Gastrocnemius medialis (tissue), 4 donors: Measurements from ENCODE around the gene TNFRSF6B. TPM values are rescaled to one million over a fixed set of nuclear protein-coding genes. Genes with fewer than 3 reads are reported as not detected.
"Not testable (repeated sequence)": the region's sequence is repeated elsewhere in the genome, so short reads cannot be mapped to it uniquely, and the experiment has no call there.

ENCODE experiments used
- ATAC-seq, 2 donors: fragments of 150-250 bp; one replicate each; pipeline ENCODE4 v1.9.1; 2016
- DNase-seq, 2 donors: peaks; one replicate each; pipeline ENCODE4 v3.0.0-alpha.2; 2019
- H3K27ac ChIP-seq, 4 donors: fragments of 200-600 bp; sonication (generic); 1 replicate in 1 of 4; 2 replicates in 3 of 4; pipeline ENCODE4 v1.5.1; 2016 to 2018; ENCODE audit warnings: mild to moderate bottlenecking in 2 of 4, moderate library complexity in 1 of 4
- H3K27me3 ChIP-seq, 3 donors: fragments of 200-600 bp; sonication (generic) in 2 of 3; 1 replicate in 1 of 3; 2 replicates in 2 of 3; pipeline versions ENCODE4 v1.5.1 to v1.6.0; 2016 to 2019; ENCODE audit warnings: mild to moderate bottlenecking in 1 of 3, moderate library complexity in 1 of 3
- H3K36me3 ChIP-seq, 2 donors: fragments of 200-600 bp; sonication (generic) in 1 of 2; one replicate each; pipeline ENCODE4 v1.5.1; 2017 to 2018
- H3K4me1 ChIP-seq, 2 donors: fragments of 200-600 bp; sonication (generic) in 1 of 2; one replicate each; pipeline ENCODE4 v1.5.1; 2016 to 2017; ENCODE audit warnings: mild to moderate bottlenecking in 2 of 2
- H3K4me3 ChIP-seq, 4 donors: fragments of 200-600 bp; sonication (generic) in 3 of 4; 1 replicate in 1 of 4; 2 replicates in 3 of 4; pipeline ENCODE4 v1.5.1; 2016 to 2019; ENCODE audit warnings: mild to moderate bottlenecking in 2 of 4
- H3K9me3 ChIP-seq, 3 donors: fragments of 200-600 bp; sonication (generic) in 2 of 3; 1 replicate in 1 of 3; 2 replicates in 2 of 3; pipeline ENCODE4 v1.5.1; 2016 to 2019
- POLR2A ChIP-seq, 2 donors: fragments of 450-650 bp; IDR thresholded peaks; one replicate each; pipeline ENCODE4 v1.6.1; 2017; ENCODE audit warnings: antibody characterized with exemption in 2 of 2, mild to moderate bottlenecking in 2 of 2, moderate library complexity in 2 of 2
- in situ Hi-C, 4 donors: fragments of 200-750 bp; cut with MboI; loops; one replicate each; pipeline versions ENCODE4 v1.15.0 to v1.8.0; 2017; ENCODE audit warnings: low sequenced_read_pairs in 4 of 4
- intact Hi-C: fragments of 100-400 bp; cut with DNase I; formaldehyde crosslinking; loops from one replicate; pipeline ENCODE4 v1.15.1; 2023; ENCODE audit warnings: low total_unique reads
- total RNA-seq, 4 donors: library from RNA; depleted of rRNA; stranded (reverse); fragments of >200 nt; gene quantifications; one replicate each; pipeline versions ENCODE4 v1.1.0 to v1.2.3, GENCODE V29; 2016
- TF ChIP-seq, protein P1 (sequence below), 5 experiments: fragments of 450-650 bp in 3 of 5; fragments of 200-600 bp in 2 of 5; sonication (generic) in 2 of 5; IDR thresholded peaks in 4 of 5; conservative IDR thresholded peaks in 1 of 5; 1 replicate in 4 of 5; 2 replicates in 1 of 5; pipeline ENCODE4 v1.5.1; 2016 to 2019; ENCODE audit warnings: antibody characterized with exemption in 5 of 5, mild to moderate bottlenecking in 3 of 5, moderate library complexity in 3 of 5

TNFRSF6B gene
- total RNA-seq, 4 donors from 2014 or later, result 1.2 to 4.8 (median 3.1) TPM

DNA sequence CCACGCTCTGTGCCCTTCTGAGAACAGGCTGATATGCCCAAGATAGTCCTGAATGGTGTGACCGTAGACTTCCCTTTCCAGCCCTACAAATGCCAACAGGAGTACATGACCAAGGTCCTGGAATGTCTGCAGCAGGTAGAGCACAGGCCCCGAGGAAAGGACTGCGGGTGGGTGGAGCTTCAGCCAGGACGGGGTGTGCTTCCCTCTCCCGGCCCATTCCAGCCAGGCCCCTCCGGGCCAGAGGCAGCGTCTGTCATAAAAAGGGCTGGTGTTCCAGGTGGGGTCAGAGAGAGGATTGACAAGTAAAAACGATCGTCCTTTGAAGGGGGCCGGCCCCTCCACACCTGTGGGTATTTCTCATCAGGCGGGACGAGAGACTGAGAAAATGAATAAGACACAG is 37.1 kb upstream of the TNFRSF6B start:
- in situ Hi-C loops (loop anchor here in 1 of 4 donors (10.0 kb wide), 1 partner anchor 55 kb away; no protein-coding TSS in a partner anchor), intact Hi-C loops (loop anchor here (2.0 kb wide), 1 partner anchor 17 kb away; no protein-coding TSS in a partner anchor)
- H3K36me3 ChIP-seq, result peaks cover 0 to 22% of the 10 kb centered on the region in 2 donors
- no peaks in the 10 kb centered on the region for H3K27me3 ChIP-seq
- H3K9me3 ChIP-seq, result no peaks in the 10 kb centered on the region
- peaks cover 18 to 22% of the 10 kb centered on the region in 2 donors for H3K4me1 ChIP-seq
- ATAC-seq (no peak), DNase-seq (no peak)
- H3K27ac ChIP-seq, result peak overlapping the region; percentile 91 to 96 (median 92)
- TF ChIP-seq POLR2A (IDR thresholded peaks at IDR 0.05), result no peak
- TF ChIP-seq, protein P1, sequence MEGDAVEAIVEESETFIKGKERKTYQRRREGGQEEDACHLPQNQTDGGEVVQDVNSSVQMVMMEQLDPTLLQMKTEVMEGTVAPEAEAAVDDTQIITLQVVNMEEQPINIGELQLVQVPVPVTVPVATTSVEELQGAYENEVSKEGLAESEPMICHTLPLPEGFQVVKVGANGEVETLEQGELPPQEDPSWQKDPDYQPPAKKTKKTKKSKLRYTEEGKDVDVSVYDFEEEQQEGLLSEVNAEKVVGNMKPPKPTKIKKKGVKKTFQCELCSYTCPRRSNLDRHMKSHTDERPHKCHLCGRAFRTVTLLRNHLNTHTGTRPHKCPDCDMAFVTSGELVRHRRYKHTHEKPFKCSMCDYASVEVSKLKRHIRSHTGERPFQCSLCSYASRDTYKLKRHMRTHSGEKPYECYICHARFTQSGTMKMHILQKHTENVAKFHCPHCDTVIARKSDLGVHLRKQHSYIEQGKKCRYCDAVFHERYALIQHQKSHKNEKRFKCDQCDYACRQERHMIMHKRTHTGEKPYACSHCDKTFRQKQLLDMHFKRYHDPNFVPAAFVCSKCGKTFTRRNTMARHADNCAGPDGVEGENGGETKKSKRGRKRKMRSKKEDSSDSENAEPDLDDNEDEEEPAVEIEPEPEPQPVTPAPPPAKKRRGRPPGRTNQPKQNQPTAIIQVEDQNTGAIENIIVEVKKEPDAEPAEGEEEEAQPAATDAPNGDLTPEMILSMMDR (IDR thresholded peaks at IDR 0.05 in 4 of 5, conservative IDR thresholded peaks at IDR 0.05 in 1 of 5), result no peak
- peak overlapping the region; percentile 78 to 94 (median 89) for H3K4me3 ChIP-seq

DNA sequence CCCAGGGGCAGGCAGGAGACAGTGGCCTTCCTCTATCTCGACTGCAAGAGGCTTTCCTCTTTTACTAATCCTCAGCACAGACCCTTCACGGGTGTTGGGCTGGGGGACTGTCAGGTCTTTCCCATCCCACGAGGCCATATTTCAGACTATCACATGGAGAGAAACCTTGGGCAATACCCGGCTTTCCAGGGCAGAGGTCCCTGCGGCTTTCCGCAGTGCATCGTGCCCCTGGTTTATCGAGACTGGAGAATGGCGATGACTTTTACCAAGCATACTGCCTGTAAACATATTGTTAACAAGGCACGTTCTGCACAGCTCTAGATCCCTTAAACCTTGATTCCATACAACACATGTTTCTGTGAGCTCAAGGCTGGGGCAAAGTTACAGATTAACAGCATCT is 36.3 kb upstream of the TNFRSF6B start:
- ATAC-seq, H3K27ac ChIP-seq, DNase-seq, in situ Hi-C loops, H3K27me3 ChIP-seq, H3K4me3 ChIP-seq, intact Hi-C loops, H3K9me3 ChIP-seq: not testable (repeated sequence)
- Histone ChIP-seq H3K36me3 (peaks cover 0 to 22% of the 10 kb centered on the region in 2 donors), H3K4me1 (peaks cover 18 to 22% of the 10 kb centered on the region in 2 donors)

DNA sequence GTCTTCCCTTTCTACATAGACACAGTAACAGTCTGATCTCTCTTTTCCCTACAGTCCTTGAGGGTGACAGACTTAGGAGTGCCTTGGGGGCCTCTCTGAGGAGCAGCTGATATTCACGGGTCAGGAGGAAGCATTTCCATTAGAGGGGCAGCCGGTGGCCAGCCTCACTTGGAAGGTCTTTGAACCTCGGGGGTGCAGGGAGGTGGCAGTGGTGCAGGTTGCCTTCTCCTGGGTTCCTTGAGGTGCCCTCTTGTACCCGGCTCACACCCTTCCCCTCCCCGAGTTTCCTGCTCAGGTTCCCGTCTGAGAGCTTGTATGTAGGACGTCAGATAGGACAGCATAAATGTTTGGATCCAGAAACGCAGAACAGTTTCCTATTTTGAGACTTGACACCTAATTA is 35.8 kb upstream of the TNFRSF6B start:
- no peaks in the 10 kb centered on the region for H3K27me3 ChIP-seq
- intact Hi-C loops, result no loop called here
- H3K4me1 ChIP-seq, result peaks cover 18 to 22% of the 10 kb centered on the region in 2 donors
- H3K4me3 ChIP-seq, result no peak overlapping the region
- H3K27ac ChIP-seq, result no peak overlapping the region
- DNase-seq (no peak), ATAC-seq (no peak)
- H3K9me3 ChIP-seq, result no peaks in the 10 kb centered on the region
- in situ Hi-C loops, result no loop called here
- TF ChIP-seq, protein P1 (IDR thresholded peaks at IDR 0.05 in 4 of 5, conservative IDR thresholded peaks at IDR 0.05 in 1 of 5), result no peak
- no peak for TF ChIP-seq POLR2A (IDR thresholded peaks at IDR 0.05)
- H3K36me3 ChIP-seq, result peaks cover 0 to 22% of the 10 kb centered on the region in 2 donors

DNA sequence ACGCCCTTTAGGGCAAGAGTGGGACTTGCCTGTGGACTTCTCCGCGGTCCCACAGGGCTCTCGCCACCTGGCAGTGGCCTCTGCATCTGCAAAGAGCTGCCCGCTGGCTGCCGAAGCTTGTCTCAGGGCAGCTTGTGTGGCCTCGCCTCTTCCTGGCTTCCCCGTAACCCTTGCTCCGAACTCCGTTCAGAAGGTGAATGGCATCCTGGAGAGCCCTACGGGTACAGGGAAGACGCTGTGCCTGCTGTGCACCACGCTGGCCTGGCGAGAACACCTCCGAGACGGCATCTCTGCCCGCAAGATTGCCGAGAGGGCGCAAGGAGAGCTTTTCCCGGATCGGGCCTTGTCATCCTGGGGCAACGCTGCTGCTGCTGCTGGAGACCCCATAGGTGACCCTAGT is 35.3 kb upstream of the TNFRSF6B start:
- intact Hi-C loops (no loop called here), in situ Hi-C loops (no loop called here)
- no peak for DNase-seq
- no peaks in the 10 kb centered on the region for H3K9me3 ChIP-seq
- H3K4me1 ChIP-seq, result peaks cover 18 to 22% of the 10 kb centered on the region in 2 donors
- H3K27ac ChIP-seq, result no peak overlapping the region
- no peak for ATAC-seq
- H3K27me3 ChIP-seq, result no peaks in the 10 kb centered on the region
- H3K4me3 ChIP-seq, result no peak overlapping the region
- TF ChIP-seq POLR2A (IDR thresholded peaks at IDR 0.05), result no peak
- TF ChIP-seq, protein P1 (IDR thresholded peaks at IDR 0.05 in 4 of 5, conservative IDR thresholded peaks at IDR 0.05 in 1 of 5), result no peak
- H3K36me3 ChIP-seq, result peaks cover 0 to 22% of the 10 kb centered on the region in 2 donors

DNA sequence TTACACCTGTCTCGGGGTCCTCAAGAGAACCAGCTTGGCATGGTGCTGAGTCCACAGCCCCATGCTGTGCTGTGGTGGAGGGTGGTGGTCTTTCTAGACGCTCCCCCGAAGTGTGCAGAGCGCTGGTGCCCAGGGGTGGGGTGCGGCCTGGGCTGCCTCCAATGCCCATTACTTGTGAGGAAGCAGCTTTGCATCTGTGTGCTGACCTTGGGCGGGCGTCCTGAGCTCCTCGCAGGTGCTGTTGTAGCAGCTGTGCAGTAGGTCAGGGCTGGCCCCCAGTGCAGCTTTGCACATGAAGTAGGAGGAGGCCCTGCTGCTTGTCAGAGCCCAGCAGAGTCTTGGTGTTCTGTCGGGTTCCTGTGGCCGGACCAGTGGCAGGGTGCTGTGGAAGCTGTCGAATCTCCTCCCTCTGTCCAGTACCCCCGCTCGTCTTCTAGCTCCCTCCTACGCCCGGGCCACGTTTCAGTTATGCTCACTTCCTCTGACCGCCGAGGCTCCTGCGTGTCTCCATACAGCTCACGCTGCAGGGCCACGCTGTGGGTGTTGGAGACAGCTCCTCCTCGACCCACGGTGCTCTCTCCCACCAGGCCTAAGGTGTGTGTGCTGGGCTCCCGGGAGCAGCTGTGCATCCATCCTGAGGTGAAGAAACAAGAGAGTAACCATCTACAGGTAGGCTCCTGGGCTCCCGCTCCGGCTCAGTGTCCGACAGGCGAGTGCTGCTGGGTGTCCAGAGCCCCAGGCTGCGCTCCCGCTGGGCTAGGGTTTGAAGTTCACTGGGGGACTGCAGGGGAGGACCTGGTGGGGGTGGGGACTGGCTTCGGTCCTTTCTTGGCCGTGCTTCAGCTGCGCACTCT is 34.3 kb upstream of the TNFRSF6B start:
- DNase-seq (no peak), ATAC-seq (no peak)
- H3K36me3 ChIP-seq, result peaks cover 0 to 26% of the 10 kb centered on the region in 2 donors
- intact Hi-C loops, result no loop called here
- no peak overlapping the region for H3K4me3 ChIP-seq
- H3K4me1 ChIP-seq, result peaks cover 12 to 18% of the 10 kb centered on the region in 2 donors
- no peak overlapping the region for H3K27ac ChIP-seq
- no peaks in the 10 kb centered on the region for H3K9me3 ChIP-seq
- in situ Hi-C loops, result no loop called here
- no peaks in the 10 kb centered on the region for H3K27me3 ChIP-seq
- no peak for TF ChIP-seq POLR2A (IDR thresholded peaks at IDR 0.05)
- TF ChIP-seq, protein P1 (IDR thresholded peaks at IDR 0.05 in 4 of 5, conservative IDR thresholded peaks at IDR 0.05 in 1 of 5), result no peak
